ENCODE data around the gene TNNC1.

The TNNC1 gene

DNA sequence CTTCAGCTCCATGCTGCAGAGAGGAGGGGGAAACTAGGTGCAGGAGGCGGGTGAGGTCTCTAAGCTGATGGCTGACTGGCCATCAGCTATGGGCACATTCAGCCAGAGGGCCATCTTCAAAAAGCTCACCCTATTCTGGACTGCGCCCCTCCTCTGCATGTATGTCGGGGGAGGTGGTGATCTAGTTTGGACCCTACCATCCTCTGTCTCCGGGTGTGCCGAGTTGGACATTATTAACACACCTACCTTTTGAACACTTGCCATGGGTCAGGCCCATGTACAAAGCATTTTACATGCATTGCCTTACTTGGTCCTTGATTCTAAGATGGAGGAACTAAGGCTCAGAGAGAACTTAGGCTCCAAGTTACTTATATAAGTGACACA, 3.0 kb upstream of the TNNC1 start:
- no peak for DNase-seq

GRCh38 chr3:52456169-52456799, 2.4 kb upstream of the TNNC1 start:
- DNase-seq = no peak

GRCh38 chr3:52455283-52456168, 1.7 kb upstream of the TNNC1 start, which contains the start of gene NISCH:
TSS of gene NISCH (plus strand) at chr3:52455604. CDS start at chr3:52455642, 38 bp downstream.
- DNase-seq = peak; percentile 26 to 54

GRCh38 chr3:52454938-52455282, 1.1 kb upstream of the TNNC1 start:
- DNase-seq = no peak

DNA sequence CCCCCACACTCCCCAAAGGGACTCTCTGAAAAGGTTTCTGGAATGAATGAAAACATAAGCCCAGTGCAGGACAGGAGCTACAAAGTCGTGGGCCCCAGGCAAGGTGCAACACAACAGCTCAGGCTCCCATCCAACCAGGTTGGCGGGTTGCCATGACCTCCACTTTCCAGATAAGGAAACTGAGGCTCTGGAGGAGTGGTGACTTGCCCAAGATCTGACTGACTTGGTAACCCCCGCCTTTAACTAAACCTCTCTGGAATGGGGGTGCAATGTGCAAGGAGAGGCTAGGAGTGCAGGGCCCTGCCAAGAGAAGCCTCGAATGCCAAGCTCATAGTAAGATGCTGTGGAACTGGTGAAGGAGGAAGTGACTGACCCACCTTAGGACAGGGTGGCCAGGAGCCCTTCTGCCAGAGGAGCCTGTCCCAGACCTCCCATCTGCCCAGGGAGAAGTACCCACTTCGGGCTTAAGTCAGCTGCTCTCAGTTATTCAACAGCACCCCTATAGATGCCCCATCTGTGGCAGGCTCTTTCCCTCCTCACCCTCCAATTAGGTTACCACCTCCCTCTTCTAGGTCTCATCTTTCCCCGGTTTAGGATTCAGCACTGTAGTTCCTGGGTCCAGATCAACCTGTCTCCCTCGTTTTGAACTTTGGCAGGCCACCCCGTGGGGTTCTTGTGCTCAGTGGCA, 553 bp upstream of the TNNC1 start:
- no peak for DNase-seq

GRCh38 chr3:52452570-52453221, 1.1 kb downstream of the TNNC1 start:
- DNase-seq = no peak

DNA sequence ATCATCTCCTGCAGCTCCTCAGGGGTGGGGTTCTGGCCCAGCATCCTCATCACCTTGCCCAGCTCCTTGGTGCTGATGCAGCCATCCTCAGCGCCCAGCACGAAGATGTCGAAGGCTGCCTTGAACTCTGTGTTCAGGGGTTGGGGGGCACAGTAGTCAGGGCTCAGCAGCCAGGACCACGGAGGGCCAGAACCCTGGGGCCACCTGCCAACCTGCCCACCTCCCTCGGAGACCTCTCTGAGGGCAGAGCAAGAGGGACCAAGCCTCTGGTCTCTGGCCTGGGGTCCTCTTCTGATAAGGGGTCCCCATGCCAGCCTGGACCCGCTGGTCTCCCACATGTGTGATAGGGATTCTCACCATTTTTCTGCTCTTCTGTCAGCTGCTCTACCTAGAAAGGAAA, 1.7 kb downstream of the TNNC1 start:
- no peak for DNase-seq

GRCh38 chr3:52451237-52452083, 2.4 kb downstream of the TNNC1 start:
- no peak for DNase-seq

DNA sequence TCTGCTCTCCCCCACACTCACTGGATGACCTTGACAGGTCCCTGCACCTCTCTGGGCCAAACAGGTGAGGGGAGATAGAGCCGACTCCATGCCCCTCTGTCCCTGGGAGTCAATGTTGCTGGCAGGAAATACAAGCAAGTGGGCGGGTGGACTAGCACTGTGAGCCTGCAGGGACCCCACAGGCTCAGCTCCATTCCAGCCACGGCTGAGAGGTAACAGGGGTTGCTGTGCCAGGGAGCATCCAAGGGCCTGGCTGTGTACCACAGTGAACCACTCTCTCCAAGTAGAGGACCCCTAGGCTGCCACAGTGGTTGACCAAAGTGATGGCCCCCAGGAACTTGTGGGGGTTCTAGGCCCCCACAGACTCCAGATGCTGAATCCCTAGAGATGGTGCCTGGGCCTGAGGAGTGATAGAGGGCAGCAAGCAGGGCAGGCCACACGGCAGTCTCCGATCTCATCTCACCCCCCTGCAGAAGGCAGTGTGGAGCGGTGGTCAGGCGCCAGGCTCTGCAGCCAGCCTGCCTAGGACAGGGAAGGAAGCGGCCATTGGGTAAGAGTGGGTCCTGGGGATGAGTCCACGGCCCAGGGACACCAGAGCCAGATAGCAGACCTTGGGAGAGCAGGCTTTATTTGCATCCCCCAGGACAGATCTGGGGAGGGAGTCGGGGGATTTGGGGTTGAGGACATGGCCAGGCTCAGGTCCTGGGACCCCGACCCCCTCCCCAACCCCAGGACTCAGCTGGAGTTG, 3.2 kb downstream of the TNNC1 start:
- no peak for DNase-seq

DNA sequence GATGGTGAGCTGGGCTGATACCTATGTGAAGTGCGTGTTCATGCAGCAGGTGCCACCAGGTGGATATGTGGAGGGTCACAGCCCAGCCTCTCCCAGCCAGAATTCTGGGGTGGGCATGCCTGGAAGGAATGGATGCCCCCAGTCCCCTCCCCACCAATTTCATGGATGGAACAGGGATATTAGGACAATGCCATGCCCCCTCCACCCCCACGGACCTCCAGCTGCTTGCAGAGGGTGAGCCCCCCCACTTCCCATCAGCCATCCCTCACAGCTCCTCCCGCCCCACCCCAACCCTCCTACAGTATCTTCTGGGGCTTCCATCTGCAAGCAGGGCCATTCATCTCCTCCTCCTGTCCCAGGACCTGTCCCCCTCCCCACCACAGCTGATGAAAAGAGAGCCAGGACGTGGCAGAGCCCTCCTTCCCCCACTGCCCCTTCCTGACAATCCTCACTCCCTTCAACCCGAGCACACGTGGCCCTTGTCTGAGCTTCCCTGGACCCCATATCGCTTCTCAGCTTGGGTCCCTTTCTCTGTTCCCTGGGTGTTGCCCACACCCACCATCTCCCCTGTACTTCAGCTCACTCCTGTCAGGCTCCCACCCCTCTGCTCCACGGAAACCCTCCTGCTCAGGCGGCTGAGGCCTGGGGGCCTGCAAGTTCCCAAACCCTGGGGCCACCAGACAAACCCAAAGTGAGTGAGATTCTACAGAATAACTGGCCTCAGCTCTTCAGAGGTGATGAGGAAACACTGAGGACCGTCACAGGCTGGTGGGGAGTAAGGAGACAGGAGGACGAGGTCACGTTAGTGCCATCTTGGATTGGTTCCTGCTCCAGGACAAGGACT, 6.1 kb downstream of the TNNC1 start:
- no peak for DNase-seq

DNA sequence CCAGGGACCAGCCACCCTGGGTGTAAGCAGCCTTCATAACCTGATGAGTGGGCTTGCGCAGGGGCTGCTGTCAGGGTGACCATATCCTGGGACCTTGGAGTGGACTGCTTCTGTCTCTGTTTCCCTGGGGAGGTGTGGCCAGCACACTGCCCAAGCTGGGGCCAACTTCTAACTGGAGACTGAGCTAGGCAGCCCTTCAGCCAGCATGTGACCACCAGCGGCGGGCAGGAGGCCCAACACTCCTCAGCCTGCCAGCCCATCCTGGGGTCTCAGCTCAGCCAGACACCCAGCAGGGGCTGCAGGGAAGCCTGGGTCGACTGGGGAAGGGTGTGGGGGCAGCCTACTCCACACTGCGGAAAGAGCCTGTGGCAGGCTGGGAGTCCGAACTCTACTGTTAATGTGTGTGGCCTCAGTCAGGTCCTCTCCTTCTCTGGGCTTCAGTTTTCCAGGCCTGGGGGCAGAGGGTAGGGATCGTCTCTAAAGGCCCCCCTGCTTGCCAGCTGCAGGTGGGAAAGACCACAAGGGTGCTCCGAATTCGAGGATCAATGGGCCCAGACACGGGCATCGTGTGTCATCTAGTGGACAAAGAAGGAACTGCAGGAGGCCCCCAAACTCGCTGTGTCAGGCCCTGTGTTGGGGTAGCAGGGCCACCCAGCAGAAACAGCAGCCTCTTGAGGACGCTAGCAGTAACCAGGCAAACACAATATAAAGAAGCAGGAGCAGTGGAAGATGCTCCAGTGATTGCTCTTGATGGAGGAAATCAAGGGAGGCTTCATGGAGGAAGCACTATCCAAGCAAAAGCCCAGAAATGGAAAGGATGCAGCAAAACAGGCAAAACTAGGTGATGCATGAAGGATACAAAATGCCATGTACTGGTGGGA, 7.0 kb downstream of the TNNC1 start:
- DNase-seq = peak; percentile 40 to 59

DNA sequence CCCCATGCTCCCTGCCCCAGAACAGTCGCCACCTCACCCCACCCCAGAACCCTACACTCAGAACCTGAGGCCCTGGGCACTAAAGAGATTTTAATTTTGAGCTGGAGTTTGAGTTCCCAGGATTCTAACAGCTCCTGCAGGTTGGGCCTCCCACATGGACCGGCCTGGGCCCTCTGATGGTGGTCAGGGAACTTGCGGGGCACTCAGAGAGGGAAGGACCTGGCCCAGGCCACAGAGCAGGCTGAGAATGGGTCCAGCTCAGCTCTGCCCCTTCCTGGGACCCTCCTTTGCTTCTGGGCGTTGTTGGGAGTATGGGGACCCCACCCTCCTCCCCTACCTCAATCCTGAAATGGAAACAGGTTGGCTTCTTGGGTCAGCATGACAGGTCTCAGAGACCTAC, 7.8 kb downstream of the TNNC1 start:
- DNase-seq = no peak

DNA sequence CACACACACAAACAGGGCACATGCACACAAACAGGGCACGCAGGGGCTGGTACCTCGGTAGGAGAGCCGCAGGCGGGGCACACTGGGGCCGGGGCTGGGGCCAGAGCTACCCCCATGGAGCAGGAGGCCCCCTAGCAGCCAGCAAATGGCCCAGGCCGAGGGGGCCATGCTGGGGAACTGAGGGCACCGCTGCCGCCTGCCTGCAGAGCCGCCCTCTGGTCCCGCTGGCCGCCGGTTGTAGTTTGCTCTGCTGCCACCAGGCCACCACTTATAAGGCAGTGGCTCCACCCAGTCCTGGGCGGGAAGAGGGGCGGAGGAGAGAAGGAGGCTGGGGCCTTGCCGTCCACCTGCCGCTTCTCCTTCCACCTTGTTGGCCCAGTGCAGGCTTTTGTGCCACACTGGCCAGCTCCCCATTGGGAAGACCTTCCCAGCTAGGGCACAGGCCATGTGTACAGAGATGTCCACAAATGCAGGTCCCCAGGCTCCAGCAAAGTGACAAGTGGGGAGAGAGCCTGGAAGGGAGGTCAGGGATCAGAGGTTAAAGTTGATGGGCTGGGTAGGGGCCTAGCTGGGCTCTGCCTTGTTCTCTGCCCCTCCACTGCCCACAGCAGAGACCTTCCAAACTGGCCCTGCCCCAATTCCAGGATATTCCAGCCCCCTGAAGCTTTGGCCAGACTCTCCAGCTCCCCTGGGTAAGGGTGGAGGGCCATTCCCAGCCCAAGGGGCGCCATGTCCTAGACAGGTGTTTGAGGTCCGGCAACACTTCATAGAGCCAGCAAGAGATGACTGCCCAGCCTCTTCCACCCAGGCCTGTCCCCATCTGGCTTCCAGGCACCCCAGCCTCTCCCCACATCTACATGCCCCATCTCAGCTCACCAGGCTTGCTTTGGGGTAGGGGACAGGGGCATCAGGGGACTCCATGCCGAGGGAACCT, 8.7 kb downstream of the TNNC1 start, which contains the start of gene SEMA3G:
Gene SEMA3G (minus strand): TSS at position 244 of the 934 bp plus-strand sequence. CDS start 76 bp downstream, at position 168.
- DNase-seq = peak in 1 of 2 experiments; percentile 10

DNA sequence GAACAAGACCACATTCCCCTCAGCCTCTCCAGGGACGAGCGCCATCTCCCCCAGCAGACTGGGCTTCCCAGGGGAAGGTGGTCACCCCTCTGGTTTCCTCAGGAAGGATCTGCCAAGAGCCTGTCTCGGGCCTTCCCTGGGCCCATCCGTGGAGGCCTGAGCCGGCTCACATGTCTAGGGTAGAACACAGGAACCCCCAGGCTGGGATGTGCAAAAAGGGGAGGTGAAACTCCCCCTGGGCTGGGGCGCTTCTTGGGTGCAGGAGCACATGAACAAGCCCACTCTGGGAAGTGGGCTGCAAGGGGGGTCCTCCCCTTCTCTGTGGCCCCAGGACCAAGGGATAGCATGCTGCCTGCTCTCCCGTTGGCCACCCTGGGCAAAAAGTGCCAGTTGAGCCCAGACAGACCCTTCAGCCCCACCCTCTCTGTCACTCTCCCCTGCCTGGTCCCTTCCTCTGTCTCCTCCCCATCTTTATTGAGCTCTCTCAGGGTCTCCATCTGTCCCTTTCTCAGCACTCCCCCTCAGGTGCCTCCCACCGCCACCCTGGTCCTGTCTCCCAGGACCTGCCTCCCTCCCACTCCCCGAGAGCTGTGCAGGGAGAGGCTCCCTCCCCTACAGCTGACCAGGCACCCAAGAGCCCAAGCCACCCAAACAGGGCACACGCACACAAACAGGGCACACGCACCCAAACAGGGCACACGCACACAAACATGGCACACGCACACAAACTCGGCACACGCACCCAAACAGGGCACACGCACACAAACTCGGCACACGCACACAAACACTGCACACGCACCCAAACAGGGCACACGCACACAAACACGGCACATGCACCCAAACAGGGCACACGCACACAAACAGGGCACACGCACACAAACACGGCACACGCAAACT, 9.8 kb downstream of the TNNC1 start:
- DNase-seq = no peak

GRCh38 chr3:52443268-52443610, 10.6 kb downstream of the TNNC1 start:
- DNase-seq = no peak

DNA sequence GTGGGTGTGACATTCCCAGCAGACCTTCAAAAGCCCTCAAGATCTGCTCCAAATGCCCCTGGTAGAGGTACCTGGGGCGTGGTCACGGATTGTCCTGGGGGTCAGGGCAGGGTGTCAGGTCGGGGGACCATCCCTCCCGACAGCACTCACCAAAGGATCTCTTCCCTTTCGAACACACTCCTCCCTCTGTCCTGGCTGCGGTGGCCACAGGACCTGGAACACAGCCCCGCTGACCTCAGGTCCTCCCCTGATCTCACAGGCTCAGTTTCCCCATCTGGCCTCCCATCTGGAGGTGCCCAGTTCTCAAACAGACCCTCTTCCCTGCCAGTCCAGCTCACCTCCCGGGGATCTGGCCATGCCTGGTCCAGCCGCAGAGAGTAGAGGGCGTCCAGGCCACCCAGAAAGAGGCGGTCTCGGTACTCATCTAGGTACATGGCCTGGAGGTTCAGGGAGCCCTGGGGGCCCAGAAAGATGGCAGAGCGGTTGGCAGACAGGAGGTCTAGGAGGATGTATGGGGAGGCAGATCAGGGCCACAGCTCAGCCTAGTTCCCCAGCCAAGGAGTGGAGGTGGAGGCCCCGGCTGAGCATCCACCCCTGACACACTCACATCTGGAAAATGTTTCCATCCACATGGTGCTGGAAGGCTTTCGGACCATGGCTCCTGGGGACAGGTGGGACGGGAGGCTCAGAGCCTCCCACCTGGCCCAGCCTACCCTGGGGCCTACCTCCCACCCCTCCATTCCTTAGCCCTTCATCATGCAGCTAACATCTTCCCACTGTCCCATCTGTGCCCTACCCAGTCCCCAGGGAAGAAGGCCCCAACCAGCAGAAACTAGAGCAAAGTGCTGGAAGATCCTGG, 11.2 kb downstream of the TNNC1 start:
- DNase-seq = no peak
